ENCODE data around the gene LAMA4.

DNA sequence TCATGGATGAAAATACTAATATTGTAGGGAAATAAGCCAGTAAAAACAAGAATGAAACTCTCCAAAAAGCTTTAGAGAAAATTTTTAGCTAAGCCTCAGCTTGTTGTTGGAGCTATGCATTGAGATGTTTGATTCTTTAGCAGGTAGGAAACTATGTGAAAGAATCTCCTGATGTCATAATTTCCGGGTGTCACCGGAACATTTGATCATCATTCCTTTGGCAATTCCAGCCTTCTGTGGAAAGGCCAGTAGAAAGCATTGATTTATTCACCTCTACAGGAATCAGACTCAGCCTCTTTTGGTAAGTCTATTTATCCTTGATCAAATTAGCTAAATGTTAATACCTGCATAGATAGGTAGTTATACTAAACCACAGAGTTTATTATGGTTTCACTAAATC, 157.5 kb downstream of the LAMA4 start:
- TF ChIP-seq YY1 (IDR thresholded peaks at IDR 0.05; ENCODE audit: insufficient read depth, insufficient read length) = no peak
- no peak for TF ChIP-seq ZNF274 (IDR thresholded peaks at IDR 0.05; ENCODE audit: low read depth, low read length)

Measured in NT2/D1 (cell line).